ENCODE data around the gene SLC4A2.

GRCh38 chr7:151069841-151070573, 10.6 kb downstream of the SLC4A2 start:
- TF ChIP-seq CTCF (IDR thresholded peaks at IDR 0.05) = no peak
- TF ChIP-seq POLR2A (IDR thresholded peaks at IDR 0.05) = no peak
- TF ChIP-seq POLR2AphosphoS5 (IDR thresholded peaks at IDR 0.05; ENCODE audit: insufficient read depth in 1 of 2, low read depth in 1 of 2) = no peak
